ENCODE results near the gene MMP14. TPM values are rescaled to one million over a fixed set of nuclear protein-coding genes. Genes with fewer than 3 reads are reported as not detected.
"Not testable (repeated sequence)": the region's sequence is repeated elsewhere in the genome, so short reads cannot be mapped to it uniquely, and the experiment has no call there.

MMP14 gene
- total RNA-seq, 3 donors from 2014 or later (not counting 1 experiment from before 2014, with no cell fraction given) = 1.2 to 1.7 (median 1.4) TPM

GRCh38 chr14:22852599-22852939 is 16.2 kb downstream of the MMP14 start:
- Histone ChIP-seq H3K36me3 (ENCODE audit: control insufficient read depth, insufficient read depth, low read length) (no peaks in the 10 kb centered on the region), H3K9me3 (ENCODE audit: control insufficient read depth, insufficient read depth, low read length) (no peaks in the 10 kb centered on the region), H3K27me3 (ENCODE audit: control insufficient read depth, insufficient read depth, low read length) (peaks cover 28% of the 10 kb centered on the region), H3K27ac (ENCODE audit: low read length) (no peak overlapping the region), H3K4me3 (ENCODE audit: low read length) (no peak overlapping the region), H3K4me1 (ENCODE audit: control insufficient read depth, insufficient read depth, low read length) (peaks cover 22% of the 10 kb centered on the region)
- Mint-ChIP-seq H3K27ac (peak overlapping the region in 1 of 2 donors; percentile 78), H3K4me3 (no peak overlapping the region), H3K4me1 (peaks cover 0 to 7% of the 10 kb centered on the region in 2 donors), H3K36me3 (no peaks in the 10 kb centered on the region), H3K27me3 (ENCODE audit: low read depth in 2 of 2) (peaks cover 24 to 28% of the 10 kb centered on the region in 2 donors), H3K9me3 (no peaks in the 10 kb centered on the region)
- no peak for DNase-seq
- no CpG with 5 or more reads among the region's 2 CpGs for WGBS (ENCODE audit: insufficient coverage)
- TF ChIP-seq CTCF (IDR thresholded peaks at IDR 0.05) = no peak
- intact Hi-C loops (cut with micrococcal nuclease) = loop anchor here (10.0 kb wide), 2 partner anchors 378 to 538 kb away; no protein-coding TSS in a partner anchor
- no peak for ATAC-seq

GRCh38 chr14:22852940-22853767 is 16.8 kb downstream of the MMP14 start:
- peak; percentile 97 for TF ChIP-seq CTCF (IDR thresholded peaks at IDR 0.05)
- DNase-seq (peak; percentile 89 to 90), ATAC-seq (peak; percentile 93 to 95 (median 94))
- no peaks in the 10 kb centered on the region for H3K9me3 ChIP-seq (ENCODE audit: control insufficient read depth, insufficient read depth, low read length)
- Mint-ChIP-seq H3K9me3 (no peaks in the 10 kb centered on the region), H3K4me3 (peak overlapping the region; percentile 75), H3K27me3 (ENCODE audit: low read depth in 2 of 2) (peaks cover 24 to 29% of the 10 kb centered on the region in 2 donors), H3K27ac (peak overlapping the region in 1 of 2 donors; percentile 78), H3K4me1 (peaks cover 4 to 9% of the 10 kb centered on the region in 2 donors), H3K36me3 (no peaks in the 10 kb centered on the region)
- H3K4me1 ChIP-seq (ENCODE audit: control insufficient read depth, insufficient read depth, low read length) = peaks cover 21% of the 10 kb centered on the region
- 3% methylated on average over 20 of the region's 20 CpGs for WGBS (ENCODE audit: insufficient coverage)
- intact Hi-C loops (cut with micrococcal nuclease) = loop anchor here (1.0 to 10.0 kb wide), 6 partner anchors 30 to 538 kb away; no protein-coding TSS in a partner anchor
- H3K27ac ChIP-seq (ENCODE audit: low read length) = no peak overlapping the region
- peaks cover 29% of the 10 kb centered on the region for H3K27me3 ChIP-seq (ENCODE audit: control insufficient read depth, insufficient read depth, low read length)
- H3K4me3 ChIP-seq (ENCODE audit: low read length) = peak overlapping the region; percentile 45
- H3K36me3 ChIP-seq (ENCODE audit: control insufficient read depth, insufficient read depth, low read length) = no peaks in the 10 kb centered on the region

GRCh38 chr14:22854296-22854695 is 17.9 kb downstream of the MMP14 start:
- 94% methylated on average over 11 of the region's 11 CpGs for WGBS (ENCODE audit: insufficient coverage)
- not testable (repeated sequence) for H3K9me3 ChIP-seq (ENCODE audit: control insufficient read depth, insufficient read depth, low read length); H3K27ac ChIP-seq (ENCODE audit: low read length); H3K36me3 ChIP-seq (ENCODE audit: control insufficient read depth, insufficient read depth, low read length); H3K4me3 Mint-ChIP-seq; ATAC-seq; H3K36me3 Mint-ChIP-seq; H3K27ac Mint-ChIP-seq; H3K4me3 ChIP-seq (ENCODE audit: low read length); H3K9me3 Mint-ChIP-seq; DNase-seq
- H3K27me3 Mint-ChIP-seq (ENCODE audit: low read depth in 2 of 2) = peaks cover 15 to 23% of the 10 kb centered on the region in 2 donors
- H3K4me1 Mint-ChIP-seq = peaks cover 11 to 16% of the 10 kb centered on the region in 2 donors
- Histone ChIP-seq H3K27me3 (ENCODE audit: control insufficient read depth, insufficient read depth, low read length) (peaks cover 33% of the 10 kb centered on the region), H3K4me1 (ENCODE audit: control insufficient read depth, insufficient read depth, low read length) (peaks cover 30% of the 10 kb centered on the region)
- intact Hi-C loops (cut with micrococcal nuclease) = loop anchor here (10.0 kb wide), 2 partner anchors 379 to 539 kb away; no protein-coding TSS in a partner anchor

GRCh38 chr14:22854963-22855724 is 18.8 kb downstream of the MMP14 start:
- ATAC-seq (no peak), DNase-seq (no peak)
- peaks cover 38% of the 10 kb centered on the region for H3K27me3 ChIP-seq (ENCODE audit: control insufficient read depth, insufficient read depth, low read length)
- H3K27ac ChIP-seq (ENCODE audit: low read length) = no peak overlapping the region
- H3K4me3 ChIP-seq (ENCODE audit: low read length) = no peak overlapping the region
- no peaks in the 10 kb centered on the region for H3K36me3 Mint-ChIP-seq
- WGBS (ENCODE audit: insufficient coverage) = 89% methylated on average over 7 of the region's 8 CpGs
- no peak overlapping the region for H3K4me3 Mint-ChIP-seq
- H3K36me3 ChIP-seq (ENCODE audit: control insufficient read depth, insufficient read depth, low read length) = no peaks in the 10 kb centered on the region
- H3K4me1 Mint-ChIP-seq = peaks cover 11 to 16% of the 10 kb centered on the region in 2 donors
- TF ChIP-seq CTCF (IDR thresholded peaks at IDR 0.05) = no peak
- peaks cover 30% of the 10 kb centered on the region for H3K4me1 ChIP-seq (ENCODE audit: control insufficient read depth, insufficient read depth, low read length)
- intact Hi-C loops (cut with micrococcal nuclease) = loop anchor here (10.0 kb wide), 2 partner anchors 380 to 540 kb away; no protein-coding TSS in a partner anchor
- H3K9me3 ChIP-seq (ENCODE audit: control insufficient read depth, insufficient read depth, low read length) = no peaks in the 10 kb centered on the region
- H3K9me3 Mint-ChIP-seq = no peaks in the 10 kb centered on the region
- peaks cover 13 to 20% of the 10 kb centered on the region in 2 donors for H3K27me3 Mint-ChIP-seq (ENCODE audit: low read depth in 2 of 2)
- H3K27ac Mint-ChIP-seq = no peak overlapping the region

Measured in natural killer cell (primary cell).